HepG2 (cell line): ENCODE data around the gene BCAS1. TPM values are rescaled to one million over a fixed set of nuclear protein-coding genes. Genes with fewer than 3 reads are reported as not detected.

Source experiments
- ATAC-seq: fragments of 200-7000 bp; cut with Tn5 transposase; 3 replicates; pipeline ENCODE4 v1.9.1; 2020; ENCODE audit warnings: mild to moderate bottlenecking, moderate library complexity
- BruUV-seq: library from RNA; stranded (reverse); fragments of 400-500 nt; replicated peaks from 2 replicates; lab custom pipeline; 2021; lab: Mats Ljungman, UMichigan
- CTCF ChIA-PET: fragments of 300-600 bp; formaldehyde crosslinking; extraction: SDS; loops from one replicate; lab custom pipeline; 2021; ENCODE audit warnings: low total read pairs, inconsistent platforms, low intra/inter-chr PET ratio; lab: Yijun Ruan, JAX
- POLR2A ChIA-PET: fragments of 350-600 bp; sonication (Branson Sonifier 250); formaldehyde crosslinking; loops from one replicate; lab custom pipeline; 2020; ENCODE audit warnings: antibody characterized with exemption, inconsistent platforms; lab: Yijun Ruan, JAX
- DNase-seq: peaks from one replicate; pipeline ENCODE4 v3.0.0-alpha.2; 2015; ENCODE audit warnings: low spot score
- FAIRE-seq: peaks from 3 replicates; lab custom pipeline; 2011; peaks lifted over from hg19 to GRCh38; lab: Jason Lieb, UNC
- H2AFZ ChIP-seq: one replicate; pipeline ENCODE4 v1.6.1; 2011; ENCODE audit warnings: low read length, inconsistent platforms
- H3K27ac ChIP-seq: fragments of 300-600 bp; 3 replicates; pipeline ENCODE4 v1.8.0; 2011; ENCODE audit warnings: mixed run types, mild to moderate bottlenecking, mixed read lengths, low read length, inconsistent platforms; ENCODE audit not compliant: insufficient read depth; ENCODE audit errors: extremely low read length
- H3K27me3 ChIP-seq, 2 experiments: fragments of 200-600 bp in 1 of 2; 2 replicates in 1 of 2; 3 replicates in 1 of 2; pipeline versions ENCODE4 v1.6.0 to v1.8.0; 2011; ENCODE audit warnings: low read length in 2 of 2, mild to moderate bottlenecking in 2 of 2, moderate library complexity in 2 of 2, inconsistent platforms in 1 of 2; ENCODE audit not compliant: insufficient read depth in 2 of 2, control insufficient read depth in 1 of 2
- H3K36me3 ChIP-seq, 2 experiments: fragments of 200-600 bp in 1 of 2; replicated peaks in 1 of 2; 2 replicates in 1 of 2; 3 replicates in 1 of 2; pipeline versions ENCODE4 v1.5.1 to v1.8.0; 2011; ENCODE audit warnings: low read length in 2 of 2, inconsistent platforms in 1 of 2; ENCODE audit not compliant: insufficient read depth in 2 of 2, control insufficient read depth in 1 of 2
- H3K4me1 ChIP-seq: 2 replicates; pipeline ENCODE4 v1.5.1; 2012; ENCODE audit warnings: low read length, inconsistent platforms; ENCODE audit not compliant: insufficient read depth
- H3K4me2 ChIP-seq: 2 replicates; pipeline ENCODE4 v1.6.0; 2011; ENCODE audit warnings: low read depth, low read length, inconsistent platforms
- H3K4me3 ChIP-seq, 3 experiments: fragments of 200-600 bp in 1 of 3; sonication (generic), shearing (Covaris generic) in 1 of 3; replicated peaks in 1 of 3; 2 replicates each; pipeline ENCODE4 v1.5.1; 2011 to 2016; ENCODE audit warnings: low read length in 3 of 3, inconsistent platforms in 2 of 3, low read depth in 2 of 3, mild to moderate bottlenecking in 2 of 3, control low read depth in 1 of 3, mixed read lengths in 1 of 3; ENCODE audit not compliant: insufficient read depth in 1 of 3
- H3K79me2 ChIP-seq: one replicate; pipeline ENCODE4 v1.6.1; 2011; ENCODE audit warnings: low read length, inconsistent platforms; ENCODE audit not compliant: insufficient read depth
- H3K9ac ChIP-seq: 2 replicates; pipeline ENCODE4 v1.6.0; 2011; ENCODE audit warnings: mild to moderate bottlenecking, low read depth, low read length, inconsistent platforms; ENCODE audit not compliant: insufficient read depth
- H3K9me3 ChIP-seq: 2 replicates; pipeline ENCODE4 v1.5.1; 2012; ENCODE audit warnings: mild to moderate bottlenecking, low read length
- H4K20me1 ChIP-seq: 2 replicates; pipeline ENCODE4 v1.6.0; 2011; ENCODE audit warnings: inconsistent platforms, mild to moderate bottlenecking, low read length, moderate library complexity; ENCODE audit not compliant: insufficient read depth
- AKAP8 ChIP-seq: sonication (generic); formaldehyde crosslinking; IDR thresholded peaks from 2 replicates; pipeline ENCODE4 v1.5.1; 2020; ENCODE audit warnings: mild to moderate bottlenecking, missing genetic modification reagents
- ERF ChIP-seq: IDR thresholded peaks from 2 replicates; pipeline ENCODE4 v1.6.1; 2018; ENCODE audit warnings: missing biosample characterization, missing genetic modification reagents
- HMG20B ChIP-seq: conservative IDR thresholded peaks from 2 replicates; pipeline ENCODE4 v1.6.1; 2016; ENCODE audit warnings: missing genetic modification reagents, missing compliant biosample characterization
- HMGA1 ChIP-seq: sonication (generic); formaldehyde crosslinking; conservative IDR thresholded peaks from 2 replicates; pipeline ENCODE4 v1.4.0; 2020; ENCODE audit warnings: missing genetic modification reagents
- KAT8 ChIP-seq: IDR thresholded peaks from 2 replicates; pipeline ENCODE4 v1.6.1; 2016; ENCODE audit warnings: missing genetic modification reagents, missing compliant biosample characterization
- MTA3 ChIP-seq: sonication (generic); formaldehyde crosslinking; IDR thresholded peaks from 2 replicates; pipeline ENCODE4 v1.4.0; 2020; ENCODE audit warnings: missing genetic modification reagents
- NFIB ChIP-seq: sonication (generic); formaldehyde crosslinking; IDR thresholded peaks from 2 replicates; pipeline ENCODE4 v1.9.0; 2021; ENCODE audit warnings: missing genetic modification reagents, mild to moderate bottlenecking, borderline replicate concordance
- NFYB ChIP-seq: sonication (generic); formaldehyde crosslinking; IDR thresholded peaks from 2 replicates; pipeline ENCODE4 v1.4.0; 2020; ENCODE audit warnings: missing genetic modification reagents
- ZMYM3 ChIP-seq: sonication (generic); formaldehyde crosslinking; IDR thresholded peaks from 2 replicates; pipeline ENCODE4 v1.5.1; 2020; ENCODE audit warnings: mild to moderate bottlenecking, missing genetic modification reagents
- ZNF12 ChIP-seq: sonication (generic); formaldehyde crosslinking; IDR thresholded peaks from 2 replicates; pipeline ENCODE4 v1.5.0; 2020; ENCODE audit warnings: missing genetic modification reagents
- ZNF3 ChIP-seq: IDR thresholded peaks from 2 replicates; pipeline ENCODE4 v1.7.0; 2017; ENCODE audit warnings: inconsistent platforms
- ZNF792 ChIP-seq: IDR thresholded peaks from 2 replicates; pipeline ENCODE4 v1.6.1; 2016
- WGBS: methylation state at CpG from one replicate; pipeline ENCODE4 v1.1.6; 2017; ENCODE audit warnings: low lambda C conversion rate; 5-methylcytosine and 5-hydroxymethylcytosine counted together
- in situ Hi-C: cut with HindIII; loops from 2 replicates; pipeline ENCODE4 v1.10.0; 2017; ENCODE audit warnings: low pct_unique_long_range_greater_than_20kb; ENCODE audit not compliant: extremely low pct_ligation_motif_present
- intact Hi-C: fragments of 100-400 bp; cut with micrococcal nuclease; formaldehyde crosslinking; loops from one replicate; pipeline ENCODE4 v1.10.0; 2022; ENCODE audit not compliant: unreplicated experiment
- polyA plus RNA-seq, 8 experiments: library from polyadenylated mRNA; depleted of rRNA in 3 of 8; stranded (reverse) in 7 of 8; unstranded in 1 of 8; fragments of >200 nt; fragmentation: Illumina TruSeq in 4 of 8; extraction: Trizol in 4 of 8; gene quantifications; 2 replicates each; pipeline versions ENCODE4 v1.2.1 to v1.2.3, GENCODE V29; 2011 to 2016; ENCODE audit warnings: low read depth in 4 of 8, missing spikeins in 1 of 8, mixed read lengths in 1 of 8; ENCODE audit not compliant: insufficient read depth in 1 of 8
- total RNA-seq, 5 experiments: library from RNA; depleted of rRNA; stranded (reverse); fragments of >200 nt; fragmentation: Illumina TruSeq; extraction: Trizol; gene quantifications; 2 replicates each; pipeline ENCODE4 v1.2.3, GENCODE V29; 2016; ENCODE audit warnings: low read depth in 1 of 5
- TF ChIP-seq, protein P1 (sequence below): IDR thresholded peaks from 2 replicates; pipeline ENCODE4 v1.6.1; 2016; ENCODE audit warnings: mild to moderate bottlenecking, missing biosample characterization, missing genetic modification reagents
- TF ChIP-seq, protein P2 (sequence below): sonication (generic); formaldehyde crosslinking; IDR thresholded peaks from 2 replicates; pipeline ENCODE4 v1.8.1; 2023; ENCODE audit warnings: mild to moderate bottlenecking, missing genetic modification reagents

The BCAS1 gene
- total and polyA plus RNA-seq, 2 of the 13 experiments (the other 11 are each of a cell fraction or from before 2014, with no cell fraction given): 0.55 to 0.91 TPM

DNA sequence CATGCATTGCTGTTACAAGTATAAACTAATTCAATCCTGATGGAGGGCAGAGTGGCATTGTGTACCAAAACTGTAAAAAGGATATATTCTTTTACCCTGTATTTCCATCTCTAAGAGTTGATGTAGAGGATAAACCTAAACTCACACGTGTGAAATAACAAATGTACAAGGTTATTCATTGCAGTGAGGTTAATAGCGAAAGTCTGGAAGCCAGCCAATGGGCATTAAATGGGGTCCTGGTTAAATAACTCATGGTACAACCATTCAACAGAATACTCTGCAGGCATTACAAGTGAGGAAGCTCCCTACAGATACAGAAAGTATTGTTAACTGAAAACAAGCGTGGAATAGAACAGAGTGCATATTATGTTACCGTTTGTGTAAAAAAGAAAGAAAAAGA, 56.9 kb downstream of the BCAS1 start:
- TF ChIP-seq ERF (CRISPR knock-in tag) (no peak), MTA3 (no peak), AKAP8 (CRISPR knock-in tag) (no peak), NFYB (CRISPR knock-in tag) (no peak), KAT8 (CRISPR knock-in tag) (no peak), NFIB (CRISPR knock-in tag) (no peak), ZNF792 (no peak), HMGA1 (CRISPR knock-in tag) (no peak), ZNF12 (no peak), ZNF3 (no peak), HMG20B (no peak), ZMYM3 (CRISPR knock-in tag) (no peak)
- TF ChIP-seq, protein P1, sequence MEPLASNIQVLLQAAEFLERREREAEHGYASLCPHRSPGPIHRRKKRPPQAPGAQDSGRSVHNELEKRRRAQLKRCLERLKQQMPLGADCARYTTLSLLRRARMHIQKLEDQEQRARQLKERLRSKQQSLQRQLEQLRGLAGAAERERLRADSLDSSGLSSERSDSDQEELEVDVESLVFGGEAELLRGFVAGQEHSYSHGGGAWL: no peak
- TF ChIP-seq, protein P2, sequence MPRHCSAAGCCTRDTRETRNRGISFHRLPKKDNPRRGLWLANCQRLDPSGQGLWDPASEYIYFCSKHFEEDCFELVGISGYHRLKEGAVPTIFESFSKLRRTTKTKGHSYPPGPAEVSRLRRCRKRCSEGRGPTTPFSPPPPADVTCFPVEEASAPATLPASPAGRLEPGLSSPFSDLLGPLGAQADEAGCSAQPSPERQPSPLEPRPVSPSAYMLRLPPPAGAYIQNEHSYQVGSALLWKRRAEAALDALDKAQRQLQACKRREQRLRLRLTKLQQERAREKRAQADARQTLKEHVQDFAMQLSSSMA (CRISPR knock-in tag): no peak
- TF ChIP-seq, all 625 proteins: peak for 0
- Histone ChIP-seq H3K27me3 (no peaks in the 10 kb centered on the region), H3K36me3 (no peaks in the 10 kb centered on the region), H4K20me1 (no peaks in the 10 kb centered on the region), H3K4me2 (no peak overlapping the region), H3K9me3 (no peaks in the 10 kb centered on the region), H2AFZ (no peak overlapping the region), H3K27ac (no peak overlapping the region), H3K4me3 (no peak overlapping the region), H3K79me2 (no peaks in the 10 kb centered on the region), H3K4me1 (no peaks in the 10 kb centered on the region), H3K9ac (no peak overlapping the region)
- no peak for DNase-seq
- 60% methylated on average over 4 of the region's 4 CpGs for WGBS
- FAIRE-seq: no peak
- ChIA-PET POLR2A (interaction anchor here (1.4 kb wide), 1 partner anchor 54 kb away, joined by 5 read pairs; no protein-coding TSS in a partner anchor), CTCF (no interaction called here)
- intact Hi-C loops (no loop called here), in situ Hi-C loops (no loop called here)
- ATAC-seq: no peak
- BruUV-seq: no TSS peak
